GM06990 (cell line): ENCODE measurements around the gene DEFB115.
"Not testable (repeated sequence)": the region's sequence is repeated elsewhere in the genome, so short reads cannot be mapped to it uniquely, and the experiment has no call there.

ENCODE experiments used
- DNase-seq: peaks from one replicate; pipeline ENCODE4 v3.0.0-alpha.2; 2011; ENCODE audit not compliant: insufficient read length; ENCODE audit errors: extremely low read depth
- H3K27me3 ChIP-seq: replicated peaks from 2 replicates; pipeline ENCODE4 v1.6.0; 2011; ENCODE audit warnings: low read length; ENCODE audit not compliant: control insufficient read depth, insufficient read depth
- H3K36me3 ChIP-seq: 2 replicates; pipeline ENCODE4 v1.5.1; 2011; ENCODE audit warnings: low read length; ENCODE audit not compliant: control insufficient read depth, insufficient read depth
- H3K4me3 ChIP-seq: replicated peaks from 2 replicates; pipeline ENCODE4 v1.5.1; 2011; ENCODE audit warnings: low read depth, mild to moderate bottlenecking, control low read depth, low read length
- CTCF ChIP-seq: IDR thresholded peaks from 2 replicates; pipeline ENCODE4 v1.5.1; 2011; ENCODE audit warnings: low read length, control low read depth, mild to moderate bottlenecking, inconsistent platforms; ENCODE audit not compliant: insufficient read depth, poor library complexity, severe bottlenecking

Gene DEFB115

DNA sequence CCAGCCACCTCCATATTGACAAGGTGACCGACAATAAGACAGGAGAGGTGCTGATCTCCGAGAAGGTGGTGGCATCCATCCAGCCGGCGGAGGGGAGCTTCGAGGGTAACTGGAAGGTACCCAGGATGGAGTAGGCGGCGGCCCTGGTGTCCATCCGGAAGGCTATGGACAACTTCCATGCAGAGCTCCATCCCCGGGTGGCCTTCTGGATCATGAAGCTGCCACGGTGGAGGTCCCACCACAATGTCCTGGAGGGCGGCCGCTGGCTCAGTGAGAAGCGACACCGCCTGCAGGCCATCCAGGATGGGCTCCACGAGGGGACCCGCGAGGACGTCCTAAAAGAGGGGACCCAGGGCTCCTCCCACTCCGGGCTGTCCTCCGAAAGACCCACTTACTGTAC, 17.0 kb downstream of the DEFB115 start:
- DNase-seq: no peak
- Histone ChIP-seq H3K36me3 (no peaks in the 10 kb centered on the region), H3K27me3 (no peaks in the 10 kb centered on the region), H3K4me3 (no peak overlapping the region)
- TF ChIP-seq CTCF: no peak

DNA sequence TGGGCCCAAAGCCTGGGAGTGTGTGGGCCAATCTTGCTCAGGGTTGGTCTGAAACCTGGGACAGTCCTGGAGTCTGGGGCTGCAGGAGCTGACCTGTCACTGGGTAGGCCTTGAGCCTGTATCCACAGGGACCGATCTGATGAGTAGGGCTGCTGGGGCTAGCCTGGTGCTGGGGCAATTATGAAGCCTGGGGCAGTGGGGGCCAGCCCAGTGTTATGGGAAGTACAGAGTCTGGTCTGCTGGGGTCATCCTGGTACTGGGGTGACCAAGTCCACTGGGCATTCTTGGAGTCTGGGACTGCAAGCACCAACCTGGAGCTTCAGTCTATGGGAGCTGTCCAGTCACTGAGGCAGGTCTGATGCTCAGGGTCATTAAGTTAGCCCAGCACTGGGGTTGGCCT, 20.7 kb downstream of the DEFB115 start:
- DNase-seq: no peak
- no peaks in the 10 kb centered on the region for H3K27me3 ChIP-seq
- H3K36me3 ChIP-seq: no peaks in the 10 kb centered on the region
- no peak overlapping the region for H3K4me3 ChIP-seq
- TF ChIP-seq CTCF: no peak

GRCh38 chr20:31284964-31285363, 27.5 kb downstream of the DEFB115 start:
- H3K36me3 ChIP-seq, H3K27me3 ChIP-seq, DNase-seq, H3K4me3 ChIP-seq: not testable (repeated sequence)

- no peak for TF ChIP-seq CTCF
These were observed 51.2 kb downstream of the DEFB115 start, which contains the start of gene DEFB116 for GRCh38 chr20:31308535-31309162. Gene DEFB116 (minus strand): TSS chr20:31308585. CDS start chr20:31308585, 0 bp downstream.

More at GRCh38 chr20:31308535-31309162, 51.2 kb downstream of the DEFB115 start, which contains the start of gene DEFB116:
- no peak for DNase-seq
- no peaks in the 10 kb centered on the region for H3K27me3 ChIP-seq
- H3K4me3 ChIP-seq: no peak within 1 kb of the TSS
- no peaks in the 10 kb centered on the region for H3K36me3 ChIP-seq
